RWPE1 (cell line): ENCODE results near the gene RPS18.
"Not testable (repeated sequence)": the region's sequence is repeated elsewhere in the genome, so short reads cannot be mapped to it uniquely, and the experiment has no call there.

Experiments used
- CTCF ChIA-PET: fragments of 350-600 bp; sonication (Branson Sonifier 250); formaldehyde crosslinking; extraction: SDS; loops from one replicate; lab custom pipeline; 2021; lab: Yijun Ruan, JAX
- POLR2A ChIA-PET: fragments of 400-600 bp; formaldehyde crosslinking; extraction: SDS; loops from one replicate; lab custom pipeline; 2020; ENCODE audit warnings: antibody characterized with exemption; ENCODE audit not compliant: low non-redundant PET; lab: Yijun Ruan, JAX
- DNase-seq: peaks from one replicate; pipeline ENCODE4 v3.0.0; 2012; ENCODE audit warnings: low spot score
- H3K27ac ChIP-seq: fragments of 450-650 bp; 2 replicates; pipeline ENCODE4 v1.5.1; 2017
- CTCF ChIP-seq: fragments of 450-650 bp; conservative IDR thresholded peaks from 2 replicates; pipeline ENCODE4 v1.5.1; 2017; ENCODE audit warnings: low read depth, mild to moderate bottlenecking

The RPS18 gene

DNA sequence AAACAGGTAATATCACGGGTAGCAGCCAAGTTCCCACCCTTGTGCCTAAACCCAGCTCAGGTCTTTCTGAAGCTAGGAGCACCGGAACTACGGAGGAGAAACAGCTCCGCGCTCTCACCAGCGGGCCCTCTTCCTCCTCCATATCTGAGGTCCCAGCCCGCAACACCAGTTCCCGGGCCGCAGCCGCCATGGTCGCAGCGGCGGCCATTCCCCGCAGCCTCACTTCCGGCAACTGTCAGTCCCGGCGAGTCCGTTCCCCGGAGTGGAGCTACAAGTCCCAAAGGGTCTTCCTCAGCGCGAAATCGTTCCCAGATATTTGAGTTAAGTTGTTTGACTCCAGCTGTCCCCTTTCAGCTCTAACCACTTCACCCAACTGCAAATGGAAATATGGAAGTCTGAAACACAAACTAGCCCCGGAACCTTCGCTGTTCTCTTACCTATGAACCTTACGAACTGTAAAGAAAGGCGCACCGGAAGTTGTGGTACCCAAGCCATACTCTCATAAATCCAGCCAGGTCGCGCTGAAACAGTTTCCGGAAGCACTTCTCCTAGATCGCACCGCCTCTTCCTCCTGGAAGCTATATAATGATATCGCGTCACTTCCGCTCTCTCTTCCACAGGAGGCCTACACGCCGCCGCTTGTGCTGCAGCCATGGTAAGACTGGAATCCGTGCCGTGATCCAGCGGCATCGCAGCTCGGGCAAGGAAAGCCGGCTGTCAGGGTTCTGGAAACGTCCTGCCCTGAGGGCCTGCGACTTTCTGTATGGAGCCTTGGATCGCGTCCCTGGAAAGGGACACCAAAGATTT, at the start of gene RPS18, which contains the start of gene VPS52:
Gene RPS18, plus strand, starts transcription at position 608 of the 807 bp plus-strand sequence. Its CDS starts 45 bp downstream, at position 653.
Gene VPS52, minus strand, starts transcription at position 409 of the 807 bp plus-strand sequence. Its CDS starts 201 bp downstream, at position 208.
- POLR2A ChIA-PET: interaction anchor here (0.6 to 2.0 kb wide), 6 partner anchors 11 to 52 kb away, joined by 3 to 10 read pairs (median 3); partner anchors contain the start of genes PFDN6 and WDR46
- peak within 1 kb of the TSS; percentile 90 for H3K27ac ChIP-seq
- TF ChIP-seq CTCF: no peak
- CTCF ChIA-PET: interaction anchor here (0.5 to 0.6 kb wide), 4 partner anchors 29 to 1804 kb away, joined by 3 to 4 read pairs (median 3); no protein-coding TSS in a partner anchor
- peak; percentile 87 for DNase-seq

DNA sequence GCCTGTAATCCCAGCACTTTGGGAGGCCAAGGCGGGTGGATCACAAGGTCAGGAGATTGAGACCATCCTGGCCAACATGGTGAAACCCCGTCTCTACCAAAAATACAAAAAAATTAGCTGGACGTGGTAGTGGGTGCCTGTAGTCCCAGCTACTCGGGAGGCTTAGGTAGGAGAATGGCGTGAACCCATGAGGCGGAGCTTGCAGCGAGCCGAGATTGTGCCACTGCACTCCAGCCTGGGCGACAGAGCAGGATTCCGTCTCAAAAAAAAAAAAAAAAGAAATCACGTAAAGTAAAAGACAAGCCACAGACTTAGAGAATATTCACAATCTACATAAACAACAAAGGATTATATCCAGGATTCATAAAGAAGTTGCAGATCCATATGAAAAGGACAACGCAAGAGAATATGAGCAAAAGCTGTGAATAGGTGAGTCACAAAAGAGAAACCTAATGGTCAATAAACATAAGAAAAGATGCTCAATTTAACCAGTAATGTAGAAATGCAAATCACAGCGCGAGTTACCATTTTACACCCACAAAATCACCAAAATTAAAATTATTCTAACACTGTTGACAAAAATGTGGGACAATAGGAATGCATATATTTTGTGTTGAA, 45.3 kb upstream of the RPS18 start:
- DNase-seq, H3K27ac ChIP-seq, POLR2A ChIA-PET: not testable (repeated sequence)
- CTCF ChIA-PET: interaction anchor here (0.6 to 0.7 kb wide), 4 partner anchors 11 to 186 kb away, joined by 3 to 10 read pairs (median 3); no protein-coding TSS in a partner anchor

GRCh38 chr6:33235221-33235634, 36.6 kb upstream of the RPS18 start:
- H3K27ac ChIP-seq: no peak overlapping the region
- ChIA-PET CTCF (interaction anchor here (0.6 to 1.4 kb wide), 3 partner anchors 13 to 126 kb away, joined by 4 to 6 read pairs (median 4); no protein-coding TSS in a partner anchor), POLR2A (no interaction called here)
- no peak for DNase-seq
- no peak for TF ChIP-seq CTCF

- TF ChIP-seq CTCF: no peak
- DNase-seq: no peak
- ChIA-PET CTCF (interaction anchor here (0.7 kb wide), 1 partner anchor 63 kb away, joined by 4 read pairs; no protein-coding TSS in a partner anchor), POLR2A (interaction anchor here (0.6 kb wide), 2 partner anchors 28 to 256 kb away, joined by 3 to 5 read pairs; partner anchors contain the start of gene RING1)
- no peak overlapping the region for H3K27ac ChIP-seq
These were observed 35.5 kb upstream of the RPS18 start for GRCh38 chr6:33236328-33236727.

GRCh38 chr6:33236852-33237251, 35.0 kb upstream of the RPS18 start:
- no peak for TF ChIP-seq CTCF
- POLR2A ChIA-PET: no interaction called here
- no peak overlapping the region for H3K27ac ChIP-seq
- CTCF ChIA-PET: no interaction called here
- no peak for DNase-seq

GRCh38 chr6:33237741-33238140, 34.1 kb upstream of the RPS18 start:
- no peak for TF ChIP-seq CTCF
- ChIA-PET POLR2A (no interaction called here), CTCF (interaction anchor here (0.6 kb wide), 1 partner anchor 11 kb away, joined by 3 read pairs; no protein-coding TSS in a partner anchor)
- no peak for DNase-seq
- H3K27ac ChIP-seq: no peak overlapping the region
